Measurements from ENCODE around the gene ERICH4.
"Not testable (repeated sequence)": the region's sequence is repeated elsewhere in the genome, so short reads cannot be mapped to it uniquely, and the experiment has no call there.

The ERICH4 gene

GRCh38 chr19:41435376-41435775 lies 7.6 kb upstream of the ERICH4 start:
- DNase-seq: not testable (repeated sequence)

- DNase-seq: no peak
These were observed 6.9 kb upstream of the ERICH4 start for GRCh38 chr19:41435936-41436673.

DNA sequence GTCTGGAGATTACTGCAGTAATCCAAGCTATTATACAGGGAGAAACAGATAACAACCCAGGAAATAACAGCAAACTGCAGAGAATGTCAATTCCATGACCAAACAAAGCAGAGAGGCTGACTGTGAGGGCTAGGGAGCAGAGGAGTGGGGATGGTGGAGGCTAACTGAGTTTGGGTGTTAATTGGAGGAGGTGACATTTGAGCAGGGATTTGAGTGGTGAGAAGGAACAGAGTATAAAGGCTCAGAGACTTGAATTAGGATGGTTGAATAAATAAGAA lies 6.3 kb upstream of the ERICH4 start:
- DNase-seq: no peak

- no peak for DNase-seq
These were observed 4.9 kb upstream of the ERICH4 start for GRCh38 chr19:41437944-41438574.

DNA sequence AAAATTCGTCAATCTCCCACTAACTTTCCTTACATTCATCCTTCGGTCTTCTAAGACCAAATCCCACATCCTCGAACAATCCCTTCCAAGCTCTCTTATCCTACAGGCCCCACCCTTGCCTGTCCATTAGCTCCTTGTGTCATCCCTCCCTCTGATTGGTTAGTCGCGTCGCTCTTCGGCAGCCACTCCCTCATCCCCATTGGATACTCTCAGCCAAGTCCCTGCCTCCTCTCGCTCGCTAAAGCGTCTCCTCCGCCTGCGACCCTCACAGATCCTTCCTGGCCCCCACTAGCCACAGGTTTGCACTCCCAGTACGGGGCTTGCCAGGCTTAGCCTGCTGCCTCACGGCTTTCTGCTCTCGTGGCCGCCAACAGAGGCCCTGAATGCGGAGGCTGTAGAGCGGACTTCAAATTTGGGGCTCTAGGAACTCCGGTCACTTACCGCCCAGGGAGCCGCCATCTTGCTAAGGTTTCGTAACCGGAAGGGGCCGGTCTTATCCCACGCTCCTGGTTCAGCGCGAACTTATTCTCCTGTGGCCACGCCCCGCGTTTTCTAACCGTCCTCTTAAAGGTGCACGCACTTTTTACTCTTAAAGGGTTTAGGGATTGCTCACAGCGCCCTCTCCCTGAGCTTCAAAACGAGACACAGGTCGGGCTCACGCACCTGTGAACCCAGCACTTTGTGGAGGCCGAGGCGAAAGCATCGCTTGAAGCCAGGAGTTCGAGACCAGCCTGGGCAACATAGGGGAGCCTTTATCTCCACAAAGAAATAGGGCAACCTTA lies 3.3 kb upstream of the ERICH4 start, which contains the start of gene DMAC2:
Gene DMAC2, minus strand, starts transcription at position 472 of the 782 bp plus-strand sequence. Its CDS starts 13 bp downstream, at position 459.
- peak; percentile 82 to 99 (median 94) for DNase-seq

DNA sequence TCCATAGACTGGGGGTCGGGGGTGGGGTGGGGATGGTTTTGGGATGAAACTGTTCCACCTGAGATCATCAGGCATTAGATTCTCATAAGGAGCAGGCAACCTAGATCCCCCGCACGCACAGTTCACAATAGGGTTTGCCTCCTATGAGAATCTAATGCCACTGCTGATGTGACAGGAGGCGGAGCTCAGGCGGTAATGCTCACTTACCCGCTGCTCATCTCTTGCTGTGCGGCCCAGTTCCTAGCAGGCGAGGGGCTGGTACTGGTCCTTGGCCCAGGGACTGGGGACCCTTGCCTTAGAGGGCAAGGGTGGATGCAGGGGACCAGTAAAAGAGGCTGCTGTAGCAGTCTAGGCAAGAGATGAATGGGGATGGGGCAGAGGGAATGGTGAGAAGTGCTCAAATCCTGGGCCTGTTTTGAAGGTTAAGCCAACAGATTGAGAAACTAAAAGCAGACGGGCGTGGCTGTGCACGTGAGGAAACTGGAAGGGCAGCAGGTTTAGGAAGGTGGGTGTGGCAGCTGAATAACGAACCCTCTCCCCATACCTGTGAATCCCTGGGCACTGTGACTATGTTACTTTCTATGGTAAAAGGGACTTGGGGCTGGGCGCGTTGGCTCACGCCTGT lies 1.5 kb upstream of the ERICH4 start:
- no peak for DNase-seq

DNA sequence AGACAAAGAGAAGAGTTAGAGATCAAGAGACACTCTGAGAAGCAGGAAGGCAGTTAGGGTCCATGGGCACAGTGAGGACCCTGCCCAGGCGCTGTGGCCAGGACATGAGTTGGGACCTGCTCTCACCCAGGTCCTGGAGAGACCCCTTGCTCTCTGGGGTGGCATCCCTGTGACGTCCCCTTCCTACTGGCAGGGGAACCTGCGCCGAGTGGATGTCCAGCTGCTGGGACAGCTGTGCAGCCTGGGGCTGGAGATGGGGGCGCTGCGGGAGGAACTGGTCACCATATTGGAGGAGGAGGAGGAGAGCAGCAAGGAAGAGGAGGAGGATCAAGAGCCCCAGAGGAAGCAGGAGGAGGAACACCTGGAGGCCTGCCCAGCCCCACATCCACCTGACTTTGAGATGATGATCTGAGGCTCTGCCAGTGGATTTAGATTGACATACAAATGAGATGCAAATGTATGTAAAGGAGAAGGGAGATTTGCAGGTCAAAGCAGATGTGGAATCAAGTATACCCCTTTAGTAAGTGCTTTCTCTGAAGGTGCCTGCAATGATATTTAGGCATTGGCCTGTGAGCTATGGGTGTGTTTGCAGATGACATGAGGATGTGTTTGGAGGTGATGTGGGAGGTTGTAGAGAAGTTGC lies 978 bp downstream of the ERICH4 start:
- no peak for DNase-seq

GRCh38 chr19:41445575-41445974 lies 2.6 kb downstream of the ERICH4 start:
- DNase-seq: no peak

DNA sequence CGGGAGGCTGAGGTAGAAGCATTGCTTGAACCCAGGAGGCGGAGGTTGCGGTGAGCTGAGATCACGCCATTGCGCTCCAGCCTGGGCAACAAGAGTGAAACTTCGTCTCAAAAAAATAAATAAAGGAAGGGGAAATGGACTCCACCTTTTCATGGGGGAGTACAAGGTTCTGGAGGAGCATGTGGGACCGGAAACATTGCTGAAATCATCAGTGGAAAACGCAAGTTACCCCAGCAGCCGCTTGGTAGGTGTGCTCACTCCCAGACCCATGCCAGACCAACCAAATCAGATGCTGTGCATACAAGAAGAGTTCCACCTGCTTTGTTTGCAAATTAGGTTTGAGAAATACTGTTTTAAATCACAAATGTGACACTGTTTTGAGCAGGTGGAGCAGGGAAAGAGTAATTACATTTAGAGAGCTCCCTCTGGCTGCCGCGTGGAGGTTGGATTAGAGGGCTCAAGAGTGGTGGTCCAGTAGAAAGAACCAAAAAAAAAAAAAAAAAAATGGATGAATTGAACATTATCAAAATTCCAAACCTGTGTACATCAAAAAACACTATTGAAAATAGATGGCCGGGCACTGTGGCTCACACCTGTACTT lies 4.9 kb downstream of the ERICH4 start:
- no peak for DNase-seq

- DNase-seq: peak in 49 of 56 donors; percentile 7 to 76 (median 38)
These were observed 6.3 kb downstream of the ERICH4 start for GRCh38 chr19:41449079-41449864.

DNA sequence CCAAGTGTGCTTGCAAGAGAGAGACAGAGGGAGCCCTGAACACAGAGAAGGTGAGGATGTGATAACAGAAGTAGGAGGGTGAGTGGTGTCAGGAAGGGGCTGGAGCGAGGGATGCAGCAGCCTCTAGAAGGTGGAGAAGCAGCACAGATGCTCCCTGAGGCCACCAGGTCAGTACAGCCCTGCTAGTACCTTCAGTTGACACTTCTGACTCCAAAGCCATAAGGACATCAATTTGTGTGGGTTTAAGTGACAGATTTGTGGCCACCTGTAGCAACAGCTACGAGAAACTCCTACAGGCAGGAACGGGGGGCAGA lies 6.9 kb downstream of the ERICH4 start:
- DNase-seq: no peak

GRCh38 chr19:41452584-41453275 lies 9.8 kb downstream of the ERICH4 start:
- no peak for DNase-seq

DNA sequence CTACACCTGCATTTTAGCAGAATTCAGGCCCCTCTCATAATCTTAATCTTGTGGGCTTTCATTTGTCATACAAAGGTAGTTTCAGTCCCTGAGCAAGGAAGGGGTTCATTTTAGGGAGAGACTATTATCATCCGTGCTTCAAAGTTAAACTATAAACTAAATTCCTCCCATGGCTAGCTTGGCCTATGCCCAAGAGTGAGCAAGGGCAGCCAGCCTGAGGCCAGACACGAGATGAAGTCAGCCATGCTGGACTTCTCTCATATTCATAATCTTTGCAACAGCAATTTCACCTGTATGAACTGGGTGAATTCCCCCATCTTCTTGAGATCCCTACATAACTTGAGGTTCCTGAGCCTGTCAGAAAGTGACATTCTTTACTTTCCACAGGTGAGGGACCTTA lies 13.0 kb downstream of the ERICH4 start:
- no peak for DNase-seq

GRCh38 chr19:41456342-41456918 lies 13.5 kb downstream of the ERICH4 start:
- no peak for DNase-seq

- DNase-seq: no peak
These were observed 14.3 kb downstream of the ERICH4 start for GRCh38 chr19:41457241-41457640.

DNA sequence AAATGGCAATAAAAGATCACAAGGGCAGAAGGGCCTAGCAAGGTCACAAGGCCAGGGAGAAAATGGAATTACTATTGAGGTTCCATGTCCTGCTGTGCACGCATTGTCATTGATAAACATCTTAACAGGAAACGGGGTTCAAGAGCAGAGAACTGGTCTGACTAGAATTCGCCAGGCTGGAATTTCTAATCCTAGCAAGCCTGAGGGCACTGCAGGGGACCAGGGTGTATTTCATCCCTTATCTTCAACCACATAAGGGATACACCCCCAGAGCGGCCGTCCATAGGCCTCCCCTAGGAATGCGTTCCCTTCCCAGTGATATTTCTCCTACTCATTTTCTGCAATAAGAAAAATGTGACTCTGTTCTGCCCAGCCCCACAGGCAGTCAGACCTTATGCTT lies 19.5 kb downstream of the ERICH4 start:
- no peak for DNase-seq

GRCh38 chr19:41463257-41464256 lies 20.6 kb downstream of the ERICH4 start:
- peak in 1 of 56 donors; percentile 5 for DNase-seq

- DNase-seq: no peak
These were observed 33.6 kb downstream of the ERICH4 start for GRCh38 chr19:41476583-41476982.

Data from nucleus accumbens (tissue), 56 donors.